Lower lobe of right lung (tissue), 2 donors: ENCODE results near the gene TBC1D24. TPM values are rescaled to one million over a fixed set of nuclear protein-coding genes. Genes with fewer than 3 reads are reported as not detected.
A peak's percentile ranks its signal among the peaks of the same experiment; 100 is the strongest.

Experiments used
- ATAC-seq, 2 donors: fragments of 200-7000 bp; cut with Tn5 transposase; one replicate each; pipeline ENCODE4 v1.9.1; 2020 to 2022; ENCODE audit warnings: mild to moderate bottlenecking in 2 of 2, moderate library complexity in 2 of 2
- DNase-seq: peaks from one replicate; pipeline ENCODE4 v3.0.0-alpha.2; 2020
- H3K27ac ChIP-seq: fragments of 200-600 bp; one replicate; pipeline ENCODE4 v1.8.0; 2022
- H3K27me3 ChIP-seq: fragments of 200-600 bp; one replicate; pipeline ENCODE4 v1.8.0; 2022; ENCODE audit warnings: low read depth
- H3K36me3 ChIP-seq: fragments of 200-600 bp; one replicate; pipeline ENCODE4 v1.8.0; 2022; ENCODE audit warnings: mild to moderate bottlenecking
- H3K4me1 ChIP-seq: fragments of 200-600 bp; one replicate; pipeline ENCODE4 v1.8.0; 2022
- H3K4me3 ChIP-seq: fragments of 200-600 bp; one replicate; pipeline ENCODE4 v1.8.0; 2022; ENCODE audit warnings: mild to moderate bottlenecking
- H3K9me3 ChIP-seq: fragments of 200-600 bp; one replicate; pipeline ENCODE4 v1.8.0; 2022
- intact Hi-C: fragments of 100-400 bp; cut with DNase I; formaldehyde crosslinking; loops from one replicate; pipeline ENCODE4 v1.11.0; 2022
- total RNA-seq: library from RNA; stranded (reverse); fragmentation: NEBNext Ultra II Directional; extraction: Animal tissue kit (Norgen Biotek cat#: 25700); gene quantifications from one replicate; pipeline ENCODE4 v1.2.1, GENCODE V29; 2021
- TF ChIP-seq, protein P1 (sequence below): fragments of 200-600 bp; IDR thresholded peaks from one replicate; pipeline ENCODE4 v1.8.0; 2022; ENCODE audit warnings: antibody characterized with exemption, mild to moderate bottlenecking
- donor health status: DM: no; HTN: yes; CAD: no; lungs with severe emphysema.

The TBC1D24 gene
- total RNA-seq, 1 donor from 2014 or later = 40.2 TPM

DNA sequence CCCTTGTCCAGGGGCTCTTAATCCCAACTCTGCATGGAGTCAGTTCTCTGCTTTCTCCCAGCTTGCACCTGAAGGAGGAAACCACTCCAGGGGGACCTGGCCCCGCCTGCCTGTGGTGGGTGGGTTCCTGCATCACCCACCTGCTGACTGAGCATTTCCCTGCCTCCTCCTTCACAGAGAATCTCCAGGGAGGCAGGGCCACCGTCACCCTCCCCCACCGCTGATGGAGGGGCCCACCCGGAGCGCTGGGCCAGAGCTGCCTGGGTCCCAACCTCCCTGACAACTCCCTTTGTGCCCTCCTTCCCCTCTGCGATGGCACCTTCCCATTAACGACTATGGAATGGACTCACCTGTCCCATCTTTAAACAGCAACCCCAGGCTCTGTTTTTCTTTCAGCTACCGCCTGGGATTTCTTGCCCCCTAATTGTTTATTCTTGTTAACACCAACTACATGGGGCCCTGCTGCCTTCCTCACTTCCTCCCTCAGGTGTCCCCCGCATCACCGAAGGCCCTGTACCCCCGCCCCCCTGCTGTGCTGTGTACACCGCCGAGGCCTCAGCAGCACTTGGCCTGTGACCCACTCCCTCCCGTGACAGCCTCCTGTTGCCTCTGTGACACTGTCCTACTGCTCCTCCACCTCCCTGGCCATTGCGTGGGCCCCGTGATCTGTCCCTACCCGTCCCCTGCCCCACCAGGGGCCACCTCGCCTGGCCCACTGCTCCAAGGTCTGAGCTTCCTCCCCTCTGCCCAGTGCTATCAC, 15.9 kb upstream of the TBC1D24 start:
- ATAC-seq (peak in 1 of 2 donors; percentile 3), DNase-seq (no peak)
- H3K36me3 ChIP-seq = peaks cover 4% of the 10 kb centered on the region
- H3K27ac ChIP-seq = no peak overlapping the region
- H3K4me3 ChIP-seq = peak overlapping the region; percentile 67
- intact Hi-C loops = no loop called here
- no peaks in the 10 kb centered on the region for H3K27me3 ChIP-seq
- TF ChIP-seq, protein P1, sequence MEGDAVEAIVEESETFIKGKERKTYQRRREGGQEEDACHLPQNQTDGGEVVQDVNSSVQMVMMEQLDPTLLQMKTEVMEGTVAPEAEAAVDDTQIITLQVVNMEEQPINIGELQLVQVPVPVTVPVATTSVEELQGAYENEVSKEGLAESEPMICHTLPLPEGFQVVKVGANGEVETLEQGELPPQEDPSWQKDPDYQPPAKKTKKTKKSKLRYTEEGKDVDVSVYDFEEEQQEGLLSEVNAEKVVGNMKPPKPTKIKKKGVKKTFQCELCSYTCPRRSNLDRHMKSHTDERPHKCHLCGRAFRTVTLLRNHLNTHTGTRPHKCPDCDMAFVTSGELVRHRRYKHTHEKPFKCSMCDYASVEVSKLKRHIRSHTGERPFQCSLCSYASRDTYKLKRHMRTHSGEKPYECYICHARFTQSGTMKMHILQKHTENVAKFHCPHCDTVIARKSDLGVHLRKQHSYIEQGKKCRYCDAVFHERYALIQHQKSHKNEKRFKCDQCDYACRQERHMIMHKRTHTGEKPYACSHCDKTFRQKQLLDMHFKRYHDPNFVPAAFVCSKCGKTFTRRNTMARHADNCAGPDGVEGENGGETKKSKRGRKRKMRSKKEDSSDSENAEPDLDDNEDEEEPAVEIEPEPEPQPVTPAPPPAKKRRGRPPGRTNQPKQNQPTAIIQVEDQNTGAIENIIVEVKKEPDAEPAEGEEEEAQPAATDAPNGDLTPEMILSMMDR = no peak
- H3K9me3 ChIP-seq = no peaks in the 10 kb centered on the region
- H3K4me1 ChIP-seq = peaks cover 16% of the 10 kb centered on the region

DNA sequence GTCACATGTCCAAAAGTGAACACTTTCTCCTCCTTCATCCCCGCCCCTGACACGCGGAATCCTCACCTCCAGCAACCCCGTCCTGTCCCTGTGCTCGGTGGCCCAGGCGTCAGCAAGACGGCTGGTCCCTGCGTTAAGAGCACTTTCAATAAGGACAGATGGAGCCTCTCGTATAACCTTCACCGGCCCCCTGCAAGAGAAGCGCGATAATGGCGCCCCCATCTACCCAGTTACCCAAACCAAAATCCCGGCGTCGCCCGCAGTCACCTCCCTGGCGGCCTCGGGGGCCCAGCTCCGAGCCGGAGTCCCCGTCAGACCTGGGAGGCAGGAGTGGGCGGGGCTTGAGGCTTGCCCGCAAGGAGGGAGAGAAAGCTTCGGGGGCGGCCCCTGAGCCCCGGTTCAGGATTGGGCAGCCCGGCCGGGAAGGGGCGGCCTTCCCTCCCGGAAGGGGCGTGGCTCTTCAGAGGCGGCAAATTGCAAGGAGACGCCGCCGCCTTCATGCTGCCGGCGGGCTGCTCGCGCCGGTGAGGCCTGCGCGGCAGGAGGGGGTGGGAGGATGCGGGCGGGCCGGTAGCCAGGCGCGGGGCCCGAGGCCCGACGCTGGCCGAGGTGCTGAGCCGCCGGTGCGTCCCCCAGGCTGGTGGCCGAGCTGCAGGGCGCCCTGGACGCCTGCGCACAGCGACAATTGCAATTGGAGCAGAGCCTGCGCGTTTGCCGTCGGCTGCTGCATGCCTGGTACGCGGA, 15.1 kb upstream of the TBC1D24 start, which contains the start of gene TEDC2:
TEDC2 (plus strand) TSS at position 463 of the 744 bp plus-strand sequence; CDS start at position 499, 36 bp downstream.
- DNase-seq (peak; percentile 98), ATAC-seq (peak; percentile 97 to 98)
- no peaks in the 10 kb centered on the region for H3K36me3 ChIP-seq
- TF ChIP-seq, protein P1 = no peak
- peaks cover 16% of the 10 kb centered on the region for H3K4me1 ChIP-seq
- H3K27ac ChIP-seq = no peak within 1 kb of the TSS
- intact Hi-C loops = no loop called here
- peak within 1 kb of the TSS; percentile 67 for H3K4me3 ChIP-seq
- no peaks in the 10 kb centered on the region for H3K27me3 ChIP-seq
- H3K9me3 ChIP-seq = no peaks in the 10 kb centered on the region

DNA sequence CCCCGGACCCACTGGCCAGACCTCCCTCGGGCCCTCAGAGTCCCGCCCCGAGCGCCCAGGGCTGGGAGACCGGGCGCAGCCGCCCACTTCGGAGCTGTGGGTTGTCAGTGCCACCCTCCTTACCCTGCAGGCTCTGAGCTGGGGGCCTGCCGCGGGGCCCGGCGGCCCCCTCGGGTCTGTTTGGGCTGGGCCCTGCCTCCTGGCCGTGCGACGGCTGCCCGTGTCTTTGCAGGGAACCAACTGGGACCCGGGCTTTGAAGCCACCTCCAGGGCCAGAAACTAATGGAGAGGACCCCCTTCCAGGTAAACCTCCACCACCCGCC, 14.6 kb upstream of the TBC1D24 start:
- Histone ChIP-seq H3K36me3 (no peaks in the 10 kb centered on the region), H3K9me3 (no peaks in the 10 kb centered on the region), H3K4me1 (peaks cover 16% of the 10 kb centered on the region), H3K27me3 (no peaks in the 10 kb centered on the region), H3K27ac (no peak overlapping the region), H3K4me3 (peak overlapping the region; percentile 67)
- TF ChIP-seq, protein P1 = no peak
- ATAC-seq (no peak), DNase-seq (no peak)
- intact Hi-C loops = no loop called here

DNA sequence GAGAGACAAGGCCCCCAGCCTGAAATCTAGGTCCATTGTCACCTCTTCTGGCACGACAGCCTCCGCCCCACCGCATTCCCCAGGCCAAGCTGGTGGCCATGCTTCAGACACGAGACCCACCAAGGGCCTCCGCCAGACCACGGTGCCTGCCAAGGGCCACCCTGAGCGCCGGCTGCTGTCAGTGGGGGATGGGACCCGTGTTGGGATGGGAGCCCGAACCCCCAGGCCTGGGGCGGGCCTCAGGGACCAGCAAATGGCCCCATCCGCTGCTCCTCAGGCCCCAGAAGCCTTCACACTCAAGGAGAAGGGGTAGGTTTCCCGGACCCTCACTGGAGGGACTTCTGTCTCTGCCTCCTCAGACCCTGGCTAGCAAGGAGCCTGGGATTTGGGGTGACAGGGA, 14.0 kb upstream of the TBC1D24 start:
- intact Hi-C loops = no loop called here

DNA sequence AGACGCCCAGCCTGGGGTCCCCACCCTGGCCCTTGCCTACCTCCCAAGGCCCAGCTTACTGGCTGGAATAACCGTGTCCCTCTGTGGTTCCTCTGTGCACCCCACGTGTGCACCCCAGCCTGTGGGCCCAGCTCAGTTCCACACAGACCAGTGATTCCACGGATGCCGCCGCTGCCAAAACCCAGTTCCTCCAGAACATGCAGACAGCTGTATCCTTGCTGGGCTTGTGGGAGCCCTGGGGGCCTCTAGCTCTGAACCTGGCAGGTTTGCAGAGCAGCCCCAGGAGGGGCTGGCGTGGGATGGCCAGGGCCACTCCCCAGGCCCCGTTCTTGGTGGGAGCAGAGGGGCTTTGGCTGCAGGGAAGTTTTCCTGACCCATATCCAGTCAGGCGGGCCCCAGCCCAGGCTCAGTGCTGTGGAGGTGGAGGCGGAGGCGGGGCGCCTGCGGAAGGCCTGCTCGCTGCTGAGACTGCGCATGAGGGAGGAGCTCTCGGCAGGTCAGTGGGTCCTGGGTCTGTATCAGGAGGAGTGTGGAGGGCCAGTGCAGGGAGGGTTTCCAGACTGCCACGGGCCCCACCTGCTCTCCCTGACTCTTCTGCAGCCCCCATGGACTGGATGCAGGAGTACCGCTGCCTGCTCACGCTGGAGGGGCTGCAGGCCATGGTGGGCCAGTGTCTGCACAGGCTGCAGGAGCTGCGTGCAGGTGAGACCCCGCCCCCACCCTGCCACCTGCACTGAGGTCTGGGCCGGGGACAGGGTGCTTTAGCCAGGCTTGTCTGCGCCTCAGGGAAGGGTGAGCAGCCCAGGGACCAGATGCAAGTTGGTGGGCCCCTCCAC, 12.7 kb upstream of the TBC1D24 start:
- no peaks in the 10 kb centered on the region for H3K36me3 ChIP-seq
- no peak for ATAC-seq
- no peaks in the 10 kb centered on the region for H3K9me3 ChIP-seq
- H3K27me3 ChIP-seq = no peaks in the 10 kb centered on the region
- peak; percentile 39 for DNase-seq
- intact Hi-C loops = no loop called here
- no peak overlapping the region for H3K4me3 ChIP-seq
- no peak overlapping the region for H3K27ac ChIP-seq
- TF ChIP-seq, protein P1 = no peak
- peaks cover 16% of the 10 kb centered on the region for H3K4me1 ChIP-seq

More for the DNA sequence above, 14.0 kb upstream of the TBC1D24 start:
- no peaks in the 10 kb centered on the region for H3K9me3 ChIP-seq
- no peak overlapping the region for H3K27ac ChIP-seq
- ATAC-seq (no peak), DNase-seq (no peak)
- peaks cover 16% of the 10 kb centered on the region for H3K4me1 ChIP-seq
- no peak overlapping the region for H3K4me3 ChIP-seq
- TF ChIP-seq, protein P1 = no peak
- no peaks in the 10 kb centered on the region for H3K36me3 ChIP-seq
- H3K27me3 ChIP-seq = no peaks in the 10 kb centered on the region
